H1 (cell line): ENCODE results near the gene FCMR. TPM values are rescaled to one million over a fixed set of nuclear protein-coding genes. Genes with fewer than 3 reads are reported as not detected.

Source experiments
- ATF2 ChIP-seq: IDR thresholded peaks from 2 replicates; pipeline ENCODE4 v1.6.1; 2012; ENCODE audit warnings: low read length, inconsistent platforms
- TBP ChIP-seq: IDR thresholded peaks from 2 replicates; pipeline ENCODE4 v1.6.1; 2011; ENCODE audit warnings: low read depth, low read length, improper control_type of control experiment
- polyA plus RNA-seq, 7 experiments: library from polyadenylated mRNA; depleted of rRNA in 3 of 7; stranded (reverse) in 5 of 7; unstranded in 2 of 7; fragments of >200 nt in 5 of 7; fragments of 200-250 nt in 2 of 7; gene quantifications; 1 replicate in 5 of 7; 2 replicates in 1 of 7; 4 replicates in 1 of 7; pipeline versions ENCODE4 v1.2.1 to v1.2.3, GENCODE V29; 2011 to 2013; ENCODE audit warnings: missing spikeins in 2 of 7, mixed read lengths in 2 of 7
- total RNA-seq: library from RNA; stranded (reverse); fragmentation: NEBNext Ultra II Directional; extraction: Animal tissue kit (Norgen Biotek cat#: 25700); gene quantifications from 2 replicates; pipeline ENCODE4 v1.2.1, GENCODE V29; 2021

Gene FCMR
- total and polyA plus RNA-seq, 2 of the 8 experiments (the other 6 are each of a cell fraction or from before 2014, with no cell fraction given): 0.53 TPM; not detected in 1

- TF ChIP-seq TBP: no peak
- no peak for TF ChIP-seq ATF2
Measured at GRCh38 chr1:206951318-206952100, 29.8 kb upstream of the FCMR start (continued).
